WI38 (cell line): ENCODE results near the gene CNTRL.
A peak's percentile ranks its signal among the peaks of the same experiment; 100 is the strongest.

Experiments used
- H3K4me3 ChIP-seq: 2 replicates; pipeline ENCODE4 v1.5.1; 2011; ENCODE audit warnings: low read depth, mild to moderate bottlenecking, control low read depth, low read length
- TF ChIP-seq, protein P1 (sequence below): IDR thresholded peaks from 2 replicates; pipeline ENCODE4 v1.5.1; 2012; ENCODE audit warnings: low read depth, mild to moderate bottlenecking, control low read depth, low read length

The CNTRL gene

GRCh38 chr9:121220996-121221663 is 146.4 kb downstream of the CNTRL start:
- H3K4me3 ChIP-seq: no peak overlapping the region
- TF ChIP-seq, protein P1, sequence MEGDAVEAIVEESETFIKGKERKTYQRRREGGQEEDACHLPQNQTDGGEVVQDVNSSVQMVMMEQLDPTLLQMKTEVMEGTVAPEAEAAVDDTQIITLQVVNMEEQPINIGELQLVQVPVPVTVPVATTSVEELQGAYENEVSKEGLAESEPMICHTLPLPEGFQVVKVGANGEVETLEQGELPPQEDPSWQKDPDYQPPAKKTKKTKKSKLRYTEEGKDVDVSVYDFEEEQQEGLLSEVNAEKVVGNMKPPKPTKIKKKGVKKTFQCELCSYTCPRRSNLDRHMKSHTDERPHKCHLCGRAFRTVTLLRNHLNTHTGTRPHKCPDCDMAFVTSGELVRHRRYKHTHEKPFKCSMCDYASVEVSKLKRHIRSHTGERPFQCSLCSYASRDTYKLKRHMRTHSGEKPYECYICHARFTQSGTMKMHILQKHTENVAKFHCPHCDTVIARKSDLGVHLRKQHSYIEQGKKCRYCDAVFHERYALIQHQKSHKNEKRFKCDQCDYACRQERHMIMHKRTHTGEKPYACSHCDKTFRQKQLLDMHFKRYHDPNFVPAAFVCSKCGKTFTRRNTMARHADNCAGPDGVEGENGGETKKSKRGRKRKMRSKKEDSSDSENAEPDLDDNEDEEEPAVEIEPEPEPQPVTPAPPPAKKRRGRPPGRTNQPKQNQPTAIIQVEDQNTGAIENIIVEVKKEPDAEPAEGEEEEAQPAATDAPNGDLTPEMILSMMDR: no peak

GRCh38 chr9:121221664-121222055 is 146.9 kb downstream of the CNTRL start:
- no peak overlapping the region for H3K4me3 ChIP-seq
- TF ChIP-seq, protein P1: no peak

GRCh38 chr9:121222524-121223171 is 147.9 kb downstream of the CNTRL start:
- TF ChIP-seq, protein P1: peak; percentile 65
- H3K4me3 ChIP-seq: no peak overlapping the region

DNA sequence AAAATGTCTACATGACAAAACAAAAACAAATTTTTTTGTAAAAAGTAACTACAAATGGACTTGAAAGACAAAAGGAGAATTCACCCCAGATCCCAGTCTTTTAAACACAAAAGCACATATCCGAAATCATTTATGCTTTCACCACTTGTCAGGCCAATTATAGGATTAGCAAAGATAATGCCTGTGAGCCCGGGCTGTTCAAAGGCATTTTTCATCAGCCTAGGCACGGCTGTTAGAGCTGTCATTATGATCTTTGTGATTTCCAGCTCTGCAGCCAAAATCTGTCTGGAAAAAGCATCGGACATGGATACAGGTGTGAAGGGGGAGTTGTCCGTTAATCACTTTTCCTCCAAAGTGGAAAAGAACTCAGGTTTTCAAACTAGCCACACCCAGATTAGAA is 150.5 kb downstream of the CNTRL start:
- TF ChIP-seq, protein P1: no peak

DNA sequence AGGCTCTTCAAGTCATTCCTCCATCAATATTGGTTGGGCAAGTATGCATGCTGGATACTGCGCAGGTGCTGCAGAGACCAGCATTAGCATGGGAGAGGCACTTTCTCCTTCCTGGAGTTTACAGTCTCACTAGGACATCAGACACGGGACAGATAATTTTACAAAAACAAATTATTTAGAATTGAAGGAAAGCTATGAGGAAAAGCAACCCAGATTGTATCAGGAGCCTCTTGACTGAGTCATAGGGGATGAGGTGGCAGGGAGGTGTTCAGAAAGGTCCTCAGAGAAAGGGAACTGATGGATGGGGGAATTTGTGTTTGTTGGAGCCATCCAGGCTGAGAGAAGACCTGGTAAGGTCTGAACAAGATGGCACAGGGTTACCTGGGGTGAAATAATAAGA is 151.4 kb downstream of the CNTRL start:
- TF ChIP-seq, protein P1: no peak
- H3K4me3 ChIP-seq: no peak overlapping the region

More for the DNA sequence above, 150.5 kb downstream of the CNTRL start:
- no peak overlapping the region for H3K4me3 ChIP-seq
